C4-2B (cell line): Measurements from ENCODE around the gene ATP1B1.

Experiments used
- ZFX ChIP-seq: fragments of 450-650 bp; IDR thresholded peaks from 2 replicates; pipeline ENCODE4 v1.6.1; 2017
- TF ChIP-seq, protein P1 (sequence below): fragments of 450-650 bp; conservative IDR thresholded peaks from 2 replicates; pipeline ENCODE4 v1.5.1; 2017; ENCODE audit warnings: mild to moderate bottlenecking

DNA sequence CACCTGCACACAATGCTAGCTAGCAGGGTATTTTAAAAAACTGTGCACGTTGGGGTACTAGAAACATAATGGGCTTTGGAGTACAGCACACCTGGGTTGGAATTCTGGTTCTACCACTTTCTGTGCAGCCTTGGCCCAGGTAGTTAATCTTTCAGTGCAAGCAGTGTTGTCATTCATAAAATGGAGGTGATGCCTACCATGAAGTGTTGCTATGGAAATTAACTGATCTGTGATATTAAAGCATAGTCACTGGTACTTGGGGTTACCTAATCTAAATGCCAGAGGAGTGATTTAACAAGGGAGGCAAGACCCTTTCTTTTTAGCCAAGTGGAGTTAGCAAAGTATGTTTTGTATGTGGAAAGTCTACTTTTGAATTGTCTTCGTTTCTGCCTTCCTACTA is 18.0 kb downstream of the ATP1B1 start:
- TF ChIP-seq, protein P1, sequence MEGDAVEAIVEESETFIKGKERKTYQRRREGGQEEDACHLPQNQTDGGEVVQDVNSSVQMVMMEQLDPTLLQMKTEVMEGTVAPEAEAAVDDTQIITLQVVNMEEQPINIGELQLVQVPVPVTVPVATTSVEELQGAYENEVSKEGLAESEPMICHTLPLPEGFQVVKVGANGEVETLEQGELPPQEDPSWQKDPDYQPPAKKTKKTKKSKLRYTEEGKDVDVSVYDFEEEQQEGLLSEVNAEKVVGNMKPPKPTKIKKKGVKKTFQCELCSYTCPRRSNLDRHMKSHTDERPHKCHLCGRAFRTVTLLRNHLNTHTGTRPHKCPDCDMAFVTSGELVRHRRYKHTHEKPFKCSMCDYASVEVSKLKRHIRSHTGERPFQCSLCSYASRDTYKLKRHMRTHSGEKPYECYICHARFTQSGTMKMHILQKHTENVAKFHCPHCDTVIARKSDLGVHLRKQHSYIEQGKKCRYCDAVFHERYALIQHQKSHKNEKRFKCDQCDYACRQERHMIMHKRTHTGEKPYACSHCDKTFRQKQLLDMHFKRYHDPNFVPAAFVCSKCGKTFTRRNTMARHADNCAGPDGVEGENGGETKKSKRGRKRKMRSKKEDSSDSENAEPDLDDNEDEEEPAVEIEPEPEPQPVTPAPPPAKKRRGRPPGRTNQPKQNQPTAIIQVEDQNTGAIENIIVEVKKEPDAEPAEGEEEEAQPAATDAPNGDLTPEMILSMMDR = no peak
- no peak for TF ChIP-seq ZFX
